Measurements from ENCODE around the gene SYNE2.

SYNE2 gene

GRCh38 chr14:63875311-63875710, 22.5 kb downstream of the SYNE2 start:
- DNase-seq (ENCODE audit: low spot score), result no peak

DNA sequence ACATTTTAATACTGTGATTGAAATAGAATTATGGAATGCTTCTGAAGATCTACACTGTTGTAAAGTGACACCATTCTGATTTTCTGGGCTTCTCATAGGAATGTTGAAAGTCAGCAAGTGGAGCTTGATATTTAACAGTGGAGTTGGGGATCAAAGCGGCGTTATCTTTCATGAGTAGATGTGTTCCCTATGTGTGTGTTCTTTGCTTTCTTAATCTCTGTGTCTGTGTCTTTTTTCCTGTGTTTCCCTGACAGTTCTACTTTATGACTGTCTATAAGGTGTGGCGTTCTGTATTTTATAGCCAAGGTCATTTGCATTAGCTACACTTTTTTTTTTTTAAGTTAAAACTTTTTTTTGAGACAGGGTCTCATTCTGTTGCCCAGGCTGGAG, 24.7 kb downstream of the SYNE2 start:
- DNase-seq (ENCODE audit: low spot score), result no peak

GRCh38 chr14:63878052-63878451, 25.2 kb downstream of the SYNE2 start:
- no peak for DNase-seq (ENCODE audit: low spot score)

- DNase-seq (ENCODE audit: low spot score), result no peak
These were observed 26.0 kb downstream of the SYNE2 start for GRCh38 chr14:63878792-63879191.

DNA sequence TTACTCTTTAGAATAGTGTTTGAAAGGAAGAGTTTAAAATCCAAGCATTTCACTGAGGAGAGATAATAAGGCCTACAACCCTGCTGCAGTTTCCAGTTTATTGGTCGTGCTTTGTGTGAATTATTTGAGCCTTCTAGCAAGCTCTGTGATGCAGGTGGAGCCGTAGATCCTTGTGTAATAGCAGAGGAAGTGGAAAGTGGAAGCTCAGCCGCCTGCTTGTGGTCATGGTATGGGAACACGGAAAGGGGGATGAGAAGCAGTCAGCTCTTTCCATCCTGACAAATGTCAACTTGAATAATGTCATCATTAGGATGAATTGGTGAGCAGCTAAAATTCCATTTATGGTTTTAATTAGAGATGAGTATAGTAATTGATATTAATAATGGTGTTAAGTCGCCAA, 29.1 kb downstream of the SYNE2 start:
- DNase-seq (ENCODE audit: low spot score), result no peak

- no peak for DNase-seq (ENCODE audit: low spot score)
These were observed 35.1 kb downstream of the SYNE2 start for GRCh38 chr14:63887899-63888298.

GRCh38 chr14:63890553-63890952, 37.7 kb downstream of the SYNE2 start:
- DNase-seq (ENCODE audit: low spot score), result no peak

DNA sequence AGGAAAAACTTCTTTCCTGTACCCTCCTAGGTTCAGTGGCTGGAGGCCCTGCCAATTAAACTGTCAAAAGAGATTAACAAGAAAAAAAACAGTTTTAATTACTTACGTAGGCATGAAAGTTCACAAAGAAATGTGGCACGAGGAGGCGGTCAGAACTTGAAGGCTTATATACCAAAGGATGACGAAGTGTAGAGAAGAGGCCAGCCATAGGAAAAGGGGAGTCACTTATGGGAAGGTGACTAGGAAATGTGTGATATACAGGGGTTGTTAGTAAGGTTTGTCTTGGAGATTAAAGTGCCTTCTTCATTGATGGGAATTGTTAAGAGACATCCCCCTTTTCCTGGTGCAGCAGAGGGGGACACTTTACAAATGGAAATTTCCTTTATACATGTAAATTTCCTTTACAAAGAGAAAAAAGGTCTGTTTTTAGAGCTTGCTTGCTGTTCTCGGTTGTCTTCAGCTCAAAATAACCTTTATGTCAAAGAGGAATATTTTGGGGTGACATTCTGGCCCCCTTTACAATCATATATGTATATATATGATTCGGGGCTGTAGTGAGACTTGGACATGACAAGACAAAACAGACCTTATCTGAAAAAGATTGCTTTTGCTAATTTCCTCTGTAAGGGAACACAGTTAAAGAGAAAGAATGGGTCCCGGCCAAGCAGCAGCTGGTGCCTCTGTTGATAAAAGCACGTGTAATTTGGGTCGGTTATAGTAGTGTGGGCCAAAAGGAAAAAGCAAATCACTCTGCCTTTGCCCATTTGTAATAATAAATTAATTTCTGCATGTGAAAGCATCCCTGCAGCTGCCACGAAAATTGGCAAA, 38.6 kb downstream of the SYNE2 start:
- no peak for DNase-seq (ENCODE audit: low spot score)

DNA sequence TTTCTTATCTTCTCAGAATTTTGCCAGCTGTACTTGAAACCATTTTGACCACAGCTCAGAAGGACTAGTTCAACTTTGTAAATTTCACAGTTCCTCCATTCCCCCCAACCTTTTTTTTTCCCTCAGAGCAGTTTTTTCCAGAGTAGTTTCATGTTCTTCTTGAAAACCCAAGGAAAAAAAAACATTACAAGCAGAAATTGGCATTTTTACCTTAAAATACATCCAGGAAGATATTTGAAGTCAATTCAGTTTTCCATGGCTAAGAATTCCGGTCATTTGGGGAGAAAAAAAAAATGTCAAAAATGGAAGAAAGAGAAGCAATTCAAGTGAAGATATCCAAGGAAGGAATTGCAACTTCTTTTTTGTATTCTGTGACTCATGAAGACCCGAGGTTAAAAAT, 39.5 kb downstream of the SYNE2 start:
- DNase-seq (ENCODE audit: low spot score), result no peak

GRCh38 chr14:63893701-63894458, 41.1 kb downstream of the SYNE2 start:
- DNase-seq (ENCODE audit: low spot score), result no peak

GRCh38 chr14:63895510-63895909, 42.7 kb downstream of the SYNE2 start:
- DNase-seq (ENCODE audit: low spot score), result no peak

GRCh38 chr14:63896278-63896720, 43.5 kb downstream of the SYNE2 start:
- no peak for DNase-seq (ENCODE audit: low spot score)

GRCh38 chr14:63897721-63898163, 44.9 kb downstream of the SYNE2 start:
- DNase-seq (ENCODE audit: low spot score), result no peak

DNA sequence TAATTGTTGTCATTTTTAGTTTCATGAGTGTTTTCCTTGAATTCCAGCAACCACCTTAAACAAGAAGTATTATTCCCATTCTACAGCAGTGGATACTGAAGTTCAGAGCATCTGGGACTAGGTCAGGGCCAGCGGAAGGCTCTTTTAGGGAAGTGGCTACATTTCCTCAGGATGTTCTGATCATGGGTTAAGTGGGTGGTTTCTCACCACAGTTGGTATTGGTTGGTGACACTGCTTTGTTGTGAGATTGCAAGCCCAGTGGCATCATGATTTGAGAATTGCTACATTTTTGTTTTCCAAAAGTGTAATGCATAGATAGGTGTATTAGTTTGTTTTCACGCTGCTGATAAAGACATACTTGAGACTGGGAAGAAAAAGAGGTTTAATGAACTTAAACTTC, 47.1 kb downstream of the SYNE2 start:
- DNase-seq (ENCODE audit: low spot score), result peak; percentile 32

DNA sequence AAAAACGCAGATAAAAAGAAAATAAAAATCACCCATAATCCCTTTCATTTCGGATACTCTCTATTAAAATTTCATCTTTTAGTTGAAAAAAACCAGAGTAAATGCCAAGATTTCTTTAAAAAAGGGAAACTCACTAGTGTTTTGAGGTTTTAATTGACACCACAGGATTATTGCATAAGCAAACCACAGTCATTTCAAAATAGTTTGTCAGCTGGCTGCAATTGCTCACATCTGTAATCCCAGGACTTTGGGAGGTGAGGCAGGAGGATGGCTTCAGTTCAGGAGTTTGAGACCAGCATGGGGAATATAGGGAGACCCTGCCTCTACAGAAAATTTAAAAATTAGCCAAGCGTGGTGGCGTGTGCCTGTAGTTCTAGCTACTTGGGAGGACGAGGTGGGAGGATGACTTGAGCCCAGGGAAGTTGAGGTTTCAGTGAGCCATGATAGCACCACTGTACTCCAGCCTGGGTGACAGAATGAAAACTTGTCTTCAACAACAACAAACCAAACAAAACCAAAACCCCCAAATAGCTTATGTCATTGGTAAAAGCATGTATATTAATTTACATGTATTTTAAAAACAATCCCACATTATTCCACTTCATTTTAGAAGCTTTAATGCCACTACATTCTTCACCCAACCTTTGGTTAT, 48.8 kb downstream of the SYNE2 start:
- DNase-seq (ENCODE audit: low spot score), result no peak

- no peak for DNase-seq (ENCODE audit: low spot score)
These were observed 49.7 kb downstream of the SYNE2 start for GRCh38 chr14:63902375-63902976.

DNA sequence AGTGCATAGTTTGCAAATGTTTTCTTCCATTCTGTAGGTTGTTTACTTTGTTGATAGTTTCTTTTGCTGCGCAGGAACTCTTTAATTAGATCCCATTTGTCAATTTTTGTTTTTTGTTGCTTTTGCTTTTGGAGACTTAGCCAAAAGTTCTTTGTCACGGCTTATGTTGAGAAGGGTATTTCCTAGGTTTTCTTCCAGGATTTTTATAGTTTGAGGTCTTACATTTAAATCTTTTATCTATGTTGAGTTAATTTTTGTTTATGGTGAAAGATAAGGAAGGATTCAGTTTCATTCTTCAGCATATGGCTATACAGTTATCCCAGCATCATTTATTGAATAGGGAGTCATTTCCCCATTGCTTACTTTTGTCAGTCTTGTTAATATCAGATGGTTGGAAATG, 51.9 kb downstream of the SYNE2 start:
- no peak for DNase-seq (ENCODE audit: low spot score)

GRCh38 chr14:63905370-63905769, 52.6 kb downstream of the SYNE2 start:
- DNase-seq (ENCODE audit: low spot score), result no peak

DNA sequence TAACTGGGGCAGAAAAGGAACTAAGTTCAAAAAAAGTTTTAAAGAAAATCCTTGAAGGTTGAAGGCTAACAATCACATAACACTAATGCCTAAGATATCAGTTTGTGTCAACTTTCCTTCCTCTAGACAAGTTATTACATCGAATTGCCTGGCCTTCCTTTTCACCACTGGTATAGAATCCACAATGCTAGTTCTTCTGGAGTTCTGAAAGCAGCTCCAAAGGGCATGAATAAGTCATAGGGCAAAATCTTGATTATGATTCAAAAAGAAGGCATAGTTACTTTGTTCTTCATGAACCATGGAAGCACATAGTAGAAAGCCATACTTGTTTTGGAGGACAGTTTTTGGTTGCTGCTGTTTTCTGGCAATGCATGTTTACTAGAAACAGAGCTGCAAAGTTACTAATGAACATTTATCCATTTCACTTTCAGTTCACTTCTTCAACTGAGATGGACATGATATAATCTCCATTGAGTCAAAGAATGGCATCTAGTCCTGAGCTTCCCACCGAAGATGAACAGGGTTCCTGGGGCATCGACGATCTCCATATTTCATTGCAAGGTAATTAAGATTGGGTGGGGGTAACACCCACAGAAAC, 56.0 kb downstream of the SYNE2 start:
- DNase-seq (ENCODE audit: low spot score), result no peak

DNA sequence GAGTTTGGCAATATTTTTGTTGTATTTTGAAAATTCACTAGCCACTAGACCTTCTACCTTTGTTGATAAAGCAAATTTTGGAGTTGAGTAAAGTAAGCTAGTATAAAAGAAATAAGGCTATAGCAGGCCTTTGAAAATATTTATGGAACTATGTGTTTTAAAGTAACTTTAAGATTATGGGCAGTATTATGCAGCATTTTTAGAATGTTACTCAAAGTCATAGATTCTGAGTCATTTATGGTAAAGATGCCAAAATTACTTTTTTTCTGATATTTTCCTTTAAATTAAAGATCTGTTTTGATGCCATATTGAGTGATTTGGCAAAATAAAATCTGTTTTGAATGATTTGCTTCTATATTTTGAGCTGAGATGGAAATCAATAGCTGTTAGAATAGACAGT, 57.2 kb downstream of the SYNE2 start:
- DNase-seq (ENCODE audit: low spot score), result no peak

DNA sequence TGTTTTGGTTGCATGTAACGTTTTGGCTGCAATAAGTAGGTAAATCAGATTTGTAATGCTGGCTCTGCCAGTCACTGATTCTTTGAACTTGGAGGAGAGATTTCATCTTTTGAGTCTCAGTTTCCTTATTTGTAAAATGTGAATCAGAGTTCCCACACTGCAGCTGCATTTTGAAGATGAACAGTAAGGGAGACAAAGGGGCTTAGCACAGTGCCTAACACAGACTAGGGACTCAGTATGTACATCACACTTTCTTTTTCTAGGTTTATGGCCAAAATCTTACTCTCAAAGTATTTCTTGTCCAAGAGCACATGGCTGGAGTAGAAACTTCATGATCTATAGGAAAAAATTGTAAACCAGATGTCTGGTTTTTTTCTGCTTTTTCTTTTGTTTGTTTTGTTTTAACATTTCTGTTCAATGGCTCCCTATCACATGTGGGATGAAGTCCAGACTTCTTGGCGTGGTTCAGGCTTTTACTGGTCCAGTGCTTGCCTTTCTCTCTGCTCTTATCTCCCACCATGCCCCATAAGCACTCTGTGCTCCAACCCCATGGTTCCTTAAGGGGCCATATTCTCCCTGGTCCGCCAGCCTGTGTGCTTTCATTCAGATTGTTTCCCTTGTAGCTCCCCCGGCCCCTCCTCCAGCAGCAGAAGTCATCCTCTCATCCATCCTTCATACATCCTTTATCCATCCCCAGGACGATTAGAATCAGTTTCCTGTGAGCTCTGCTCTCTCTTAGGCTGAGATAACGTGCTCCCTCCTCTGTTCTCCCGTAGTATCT, 58.0 kb downstream of the SYNE2 start:
- DNase-seq (ENCODE audit: low spot score), result no peak
